ENCODE results near the gene RETREG3. TPM values are rescaled to one million over a fixed set of nuclear protein-coding genes. Genes with fewer than 3 reads are reported as not detected.

The RETREG3 gene
- total and polyA plus RNA-seq, 2 of the 13 experiments (the other 11 are each of a cell fraction or from before 2014, with no cell fraction given), result 47.0 to 55.8 TPM

- TF ChIP-seq ZFP91 (CRISPR knock-in tag; IDR thresholded peaks at IDR 0.05; ENCODE audit: borderline replicate concordance), result no peak; the same call in 1 of the 2 replicates
- no peak for TF ChIP-seq ZNF205 (CRISPR knock-in tag; IDR thresholded peaks at IDR 0.05)
- no peak for TF ChIP-seq ZNF362 (CRISPR knock-in tag; IDR thresholded peaks at IDR 0.05; ENCODE audit: borderline replicate concordance)
- no peak for TF ChIP-seq SIN3B (IDR thresholded peaks at IDR 0.05; ENCODE audit: low read length)
- TF ChIP-seq ZNF383 (CRISPR knock-in tag; IDR thresholded peaks at IDR 0.05; ENCODE audit: borderline replicate concordance), result no peak; the same call in 1 of the 2 replicates
- TF ChIP-seq ZNF646 (CRISPR knock-in tag; IDR thresholded peaks at IDR 0.05), result peak; percentile 54; the same call in 1 of the 2 replicates
- TF ChIP-seq ZBTB46 (CRISPR knock-in tag; IDR thresholded peaks at IDR 0.05; ENCODE audit: borderline replicate concordance), result no peak; the same call in 1 of the 2 replicates
- TF ChIP-seq NCOA2 (CRISPR knock-in tag; IDR thresholded peaks at IDR 0.05), result no peak; the same call in 1 of the 2 replicates
- TF ChIP-seq ZBTB1 (CRISPR knock-in tag; IDR thresholded peaks at IDR 0.05; ENCODE audit: borderline replicate concordance), result 0 out of 2 replicates have a peak, but pooled peaks have one; percentile 26
- TF ChIP-seq KDM4B (CRISPR knock-in tag; IDR thresholded peaks at IDR 0.05), result no peak
- TF ChIP-seq THAP8 (CRISPR knock-in tag; IDR thresholded peaks at IDR 0.05; ENCODE audit: borderline replicate concordance), result peak; percentile 23; the same call in 1 of the 2 replicates
- TF ChIP-seq MTF1 (CRISPR knock-in tag; IDR thresholded peaks at IDR 0.05), result peak; percentile 61; the same call in 1 of the 2 replicates
- TF ChIP-seq ZNF724P (CRISPR knock-in tag; IDR thresholded peaks at IDR 0.05; ENCODE audit: borderline replicate concordance), result peak; percentile 89; the same call in 1 of the 2 replicates
- TF ChIP-seq MYC (CRISPR knock-in tag; IDR thresholded peaks at IDR 0.05; ENCODE audit: borderline replicate concordance), result no peak; the same call in 1 of the 2 replicates
- no peak for TF ChIP-seq FOXK2 (IDR thresholded peaks at IDR 0.05)
Measured at GRCh38 chr17:42562388-42563142, 46.6 kb downstream of the RETREG3 start (continued).

Measured in HepG2 (cell line).